HG03280 (cell line): Measurements from ENCODE around the gene RASAL2.
"Not testable (repeated sequence)": the region's sequence is repeated elsewhere in the genome, so short reads cannot be mapped to it uniquely, and the experiment has no call there.

Source experiments
- ATAC-seq: cut with Tn5 transposase; IDR thresholded peaks from one replicate; pipeline ENCODE4 v1.9.1; 2021; ENCODE audit warnings: mild to moderate bottlenecking, moderate library complexity; ENCODE audit not compliant: unreplicated experiment

Gene RASAL2

GRCh38 chr1:178330848-178331497 lies 237.1 kb downstream of the RASAL2 start:
- ATAC-seq = no peak

GRCh38 chr1:178335426-178335825 lies 241.5 kb downstream of the RASAL2 start:
- ATAC-seq = no peak

- no peak for ATAC-seq
Measured at GRCh38 chr1:178337091-178337706, 243.3 kb downstream of the RASAL2 start.

GRCh38 chr1:178339834-178340233 lies 245.9 kb downstream of the RASAL2 start:
- ATAC-seq = no peak

GRCh38 chr1:178341261-178341956 lies 247.5 kb downstream of the RASAL2 start:
- no peak for ATAC-seq

- no peak for ATAC-seq
Measured at GRCh38 chr1:178342745-178343144, 248.8 kb downstream of the RASAL2 start.

- no peak for ATAC-seq
Measured at GRCh38 chr1:178344513-178345091, 250.7 kb downstream of the RASAL2 start.

- ATAC-seq = no peak
Measured at GRCh38 chr1:178345238-178345637, 251.3 kb downstream of the RASAL2 start.

GRCh38 chr1:178345807-178346206 lies 251.9 kb downstream of the RASAL2 start:
- no peak for ATAC-seq

GRCh38 chr1:178349801-178350200 lies 255.9 kb downstream of the RASAL2 start:
- no peak for ATAC-seq

GRCh38 chr1:178351911-178352310 lies 258.0 kb downstream of the RASAL2 start:
- ATAC-seq = not testable (repeated sequence)

GRCh38 chr1:178352790-178353416 lies 259.0 kb downstream of the RASAL2 start:
- no peak for ATAC-seq

- ATAC-seq = no peak
Measured at GRCh38 chr1:178353524-178353923, 259.6 kb downstream of the RASAL2 start.

- ATAC-seq = no peak
Measured at GRCh38 chr1:178354816-178355215, 260.9 kb downstream of the RASAL2 start.

- ATAC-seq = no peak
Measured at GRCh38 chr1:178356299-178356698, 262.4 kb downstream of the RASAL2 start.

GRCh38 chr1:178358456-178358855 lies 264.6 kb downstream of the RASAL2 start:
- ATAC-seq = no peak

- ATAC-seq = no peak
Measured at GRCh38 chr1:178360421-178360820, 266.5 kb downstream of the RASAL2 start.

GRCh38 chr1:178361847-178362246 lies 267.9 kb downstream of the RASAL2 start:
- no peak for ATAC-seq

- no peak for ATAC-seq
Measured at GRCh38 chr1:178362747-178363146, 268.8 kb downstream of the RASAL2 start.

- no peak for ATAC-seq
Measured at GRCh38 chr1:178364782-178365181, 270.9 kb downstream of the RASAL2 start.

GRCh38 chr1:178367151-178367550 lies 273.2 kb downstream of the RASAL2 start:
- no peak for ATAC-seq
